Stimulated activated naive B cell treated with anti-CD40 and anti-IgM and Interleukin-4, amounts not matched to agents 10 μg/mL and 1 μg/mL and 100 μg/mL, for 72 hours (primary cell): Measurements from ENCODE around the gene VAC14.
"Not testable (repeated sequence)": the region's sequence is repeated elsewhere in the genome, so short reads cannot be mapped to it uniquely, and the experiment has no call there.

Source experiments
- ATAC-seq, 2 donors: fragments of 150-1000 bp; cut with Tn5 transposase; replicated peaks; 2 replicates each; pipeline ENCODE4 v1.10.0; 2021; ENCODE audit warnings: moderate library complexity in 1 of 2
- DNase-seq: peaks from one replicate; pipeline ENCODE4 v3.0.0; 2021
- H3K27ac Mint-ChIP-seq: one replicate; pipeline ENCODE4 v1.8.0; 2022; ENCODE audit warnings: mild to moderate bottlenecking, mixed read lengths
- H3K27me3 Mint-ChIP-seq, 2 donors: one replicate each; pipeline ENCODE4 v1.8.0; 2022; ENCODE audit warnings: mixed read lengths in 2 of 2
- H3K36me3 Mint-ChIP-seq, 2 donors: one replicate each; pipeline ENCODE4 v1.8.0; 2022; ENCODE audit warnings: mixed read lengths in 2 of 2, mild to moderate bottlenecking in 1 of 2
- H3K4me1 Mint-ChIP-seq, 2 donors: one replicate each; pipeline ENCODE4 v1.8.0; 2022; ENCODE audit warnings: mixed read lengths in 2 of 2, mild to moderate bottlenecking in 1 of 2
- H3K4me3 Mint-ChIP-seq, 2 donors: one replicate each; pipeline ENCODE4 v1.8.0; 2022; ENCODE audit warnings: mild to moderate bottlenecking in 2 of 2, mixed read lengths in 2 of 2, moderate library complexity in 1 of 2
- H3K9me3 Mint-ChIP-seq, 2 donors: one replicate each; pipeline ENCODE4 v1.8.0; 2022; ENCODE audit warnings: mixed read lengths in 2 of 2, mild to moderate bottlenecking in 1 of 2

The VAC14 gene

GRCh38 chr16:70675851-70676513 lies 125.0 kb downstream of the VAC14 start:
- DNase-seq (no peak), ATAC-seq (no peak)
- Mint-ChIP-seq H3K36me3 (no peaks in the 10 kb centered on the region), H3K27me3 (no peaks in the 10 kb centered on the region), H3K9me3 (no peaks in the 10 kb centered on the region), H3K4me3 (no peak overlapping the region), H3K27ac (no peak overlapping the region), H3K4me1 (no peaks in the 10 kb centered on the region)

GRCh38 chr16:70674221-70675014 lies 126.5 kb downstream of the VAC14 start:
- Mint-ChIP-seq H3K27ac (no peak overlapping the region), H3K36me3 (no peaks in the 10 kb centered on the region), H3K4me1 (no peaks in the 10 kb centered on the region), H3K4me3 (no peak overlapping the region), H3K9me3 (no peaks in the 10 kb centered on the region), H3K27me3 (no peaks in the 10 kb centered on the region)
- DNase-seq (no peak), ATAC-seq (no peak)

- ATAC-seq, DNase-seq, H3K4me1 Mint-ChIP-seq, H3K27me3 Mint-ChIP-seq, H3K4me3 Mint-ChIP-seq, H3K36me3 Mint-ChIP-seq, H3K27ac Mint-ChIP-seq, H3K9me3 Mint-ChIP-seq: not testable (repeated sequence)
Measured at GRCh38 chr16:70670938-70671337, 130.0 kb downstream of the VAC14 start.

GRCh38 chr16:70670175-70670574 lies 130.8 kb downstream of the VAC14 start:
- Mint-ChIP-seq H3K36me3 (peaks cover 0 to 9% of the 10 kb centered on the region in 2 donors), H3K4me3 (no peak overlapping the region), H3K27me3 (no peaks in the 10 kb centered on the region), H3K9me3 (peaks cover 1 to 5% of the 10 kb centered on the region in 2 donors), H3K27ac (no peak overlapping the region), H3K4me1 (no peaks in the 10 kb centered on the region)
- ATAC-seq, result no peak
- no peak for DNase-seq

GRCh38 chr16:70665806-70666735 lies 134.9 kb downstream of the VAC14 start:
- H3K36me3 Mint-ChIP-seq, result peaks cover 0 to 9% of the 10 kb centered on the region in 2 donors
- H3K9me3 Mint-ChIP-seq, result peaks cover 1 to 5% of the 10 kb centered on the region in 2 donors
- H3K4me1 Mint-ChIP-seq, result no peaks in the 10 kb centered on the region
- H3K27me3 Mint-ChIP-seq, result no peaks in the 10 kb centered on the region
- H3K4me3 Mint-ChIP-seq, result no peak overlapping the region
- ATAC-seq (no peak), DNase-seq (no peak)
- H3K27ac Mint-ChIP-seq, result no peak overlapping the region

GRCh38 chr16:70665113-70665694 lies 135.8 kb downstream of the VAC14 start:
- no peak for DNase-seq
- Mint-ChIP-seq H3K4me3 (no peak overlapping the region), H3K4me1 (no peaks in the 10 kb centered on the region), H3K27me3 (no peaks in the 10 kb centered on the region), H3K27ac (no peak overlapping the region), H3K9me3 (peaks cover 1 to 5% of the 10 kb centered on the region in 2 donors), H3K36me3 (peaks cover 0 to 9% of the 10 kb centered on the region in 2 donors)
- no peak for ATAC-seq

- DNase-seq (no peak), ATAC-seq (no peak)
- H3K27me3 Mint-ChIP-seq, result no peaks in the 10 kb centered on the region
- no peak overlapping the region for H3K4me3 Mint-ChIP-seq
- H3K9me3 Mint-ChIP-seq, result peaks cover 1 to 5% of the 10 kb centered on the region in 2 donors
- H3K36me3 Mint-ChIP-seq, result peaks cover 0 to 9% of the 10 kb centered on the region in 2 donors
- no peak overlapping the region for H3K27ac Mint-ChIP-seq
- H3K4me1 Mint-ChIP-seq, result no peaks in the 10 kb centered on the region
Measured at GRCh38 chr16:70664325-70665112, 136.4 kb downstream of the VAC14 start.

- Mint-ChIP-seq H3K27me3 (no peaks in the 10 kb centered on the region), H3K4me1 (no peaks in the 10 kb centered on the region), H3K4me3 (no peak overlapping the region), H3K9me3 (peaks cover under 1 to 2% of the 10 kb centered on the region in 2 donors), H3K36me3 (peaks cover 0 to 5% of the 10 kb centered on the region in 2 donors), H3K27ac (no peak overlapping the region)
- no peak for DNase-seq
- ATAC-seq, result no peak
Measured at GRCh38 chr16:70663524-70664324, 137.2 kb downstream of the VAC14 start.

- Mint-ChIP-seq H3K4me1 (no peaks in the 10 kb centered on the region), H3K27ac (no peak overlapping the region), H3K36me3 (peaks cover 0 to 4% of the 10 kb centered on the region in 2 donors), H3K27me3 (no peaks in the 10 kb centered on the region), H3K9me3 (no peaks in the 10 kb centered on the region), H3K4me3 (no peak overlapping the region)
- DNase-seq (no peak), ATAC-seq (no peak)
Measured at GRCh38 chr16:70662991-70663523, 137.9 kb downstream of the VAC14 start.

- Mint-ChIP-seq H3K27me3 (no peaks in the 10 kb centered on the region), H3K4me1 (no peaks in the 10 kb centered on the region), H3K36me3 (peaks cover 0 to 4% of the 10 kb centered on the region in 2 donors), H3K4me3 (no peak overlapping the region), H3K27ac (no peak overlapping the region), H3K9me3 (no peaks in the 10 kb centered on the region)
- DNase-seq (no peak), ATAC-seq (no peak)
Measured at GRCh38 chr16:70661918-70662641, 138.9 kb downstream of the VAC14 start.

GRCh38 chr16:70661534-70661917 lies 139.4 kb downstream of the VAC14 start:
- peaks cover 0 to 3% of the 10 kb centered on the region in 2 donors for H3K27me3 Mint-ChIP-seq
- no peak for DNase-seq
- H3K9me3 Mint-ChIP-seq, result no peaks in the 10 kb centered on the region
- no peak overlapping the region for H3K27ac Mint-ChIP-seq
- ATAC-seq, result no peak
- H3K36me3 Mint-ChIP-seq, result peaks cover 0 to 4% of the 10 kb centered on the region in 2 donors
- no peaks in the 10 kb centered on the region for H3K4me1 Mint-ChIP-seq
- no peak overlapping the region for H3K4me3 Mint-ChIP-seq

GRCh38 chr16:70660672-70661350 lies 140.1 kb downstream of the VAC14 start:
- peaks cover 0 to 1% of the 10 kb centered on the region in 2 donors for H3K36me3 Mint-ChIP-seq
- H3K9me3 Mint-ChIP-seq, result no peaks in the 10 kb centered on the region
- peaks cover 0 to 3% of the 10 kb centered on the region in 2 donors for H3K27me3 Mint-ChIP-seq
- H3K4me1 Mint-ChIP-seq, result no peaks in the 10 kb centered on the region
- peak overlapping the region; percentile 81 for H3K27ac Mint-ChIP-seq
- H3K4me3 Mint-ChIP-seq, result no peak overlapping the region
- DNase-seq (no peak), ATAC-seq (no peak)
